Astrocyte (in vitro differentiated cells and primary cell): Measurements from ENCODE around the gene TENT4A.
"Not testable (repeated sequence)": the region's sequence is repeated elsewhere in the genome, so short reads cannot be mapped to it uniquely, and the experiment has no call there.

ENCODE experiments used
- EZH2 ChIP-seq: IDR thresholded peaks from 2 replicates; pipeline ENCODE4 v1.6.1; 2012; ENCODE audit warnings: mild to moderate bottlenecking, low read length, inconsistent platforms; ENCODE audit not compliant: insufficient read depth
- TF ChIP-seq, protein P1 (sequence below): IDR thresholded peaks from 2 replicates; pipeline ENCODE4 v1.5.1; 2011; ENCODE audit warnings: low read depth, mild to moderate bottlenecking, inconsistent platforms, low read length, moderate library complexity; ENCODE audit not compliant: insufficient read depth

DNA sequence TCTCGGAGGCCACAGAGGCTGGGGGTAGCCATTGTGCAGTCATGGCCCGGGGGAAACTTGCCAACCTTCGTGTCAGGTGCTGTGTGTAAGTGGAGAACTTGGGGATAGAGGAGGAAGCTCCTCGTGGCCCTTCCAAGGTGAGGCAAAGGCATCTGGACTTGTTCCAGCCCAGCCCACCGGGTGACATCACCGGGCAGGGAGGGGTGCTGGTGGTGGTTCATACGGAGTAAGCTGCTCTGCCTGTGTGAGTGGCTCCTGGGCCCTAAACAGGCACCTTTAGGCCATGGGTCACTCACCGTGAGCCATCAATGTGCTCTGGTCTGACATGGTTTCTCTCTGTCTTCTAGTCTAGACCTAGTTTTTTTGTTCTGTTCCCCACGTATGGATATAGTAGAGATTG lies 44.5 kb upstream of the TENT4A start:
- not testable (repeated sequence) for TF ChIP-seq EZH2
- TF ChIP-seq, protein P1, sequence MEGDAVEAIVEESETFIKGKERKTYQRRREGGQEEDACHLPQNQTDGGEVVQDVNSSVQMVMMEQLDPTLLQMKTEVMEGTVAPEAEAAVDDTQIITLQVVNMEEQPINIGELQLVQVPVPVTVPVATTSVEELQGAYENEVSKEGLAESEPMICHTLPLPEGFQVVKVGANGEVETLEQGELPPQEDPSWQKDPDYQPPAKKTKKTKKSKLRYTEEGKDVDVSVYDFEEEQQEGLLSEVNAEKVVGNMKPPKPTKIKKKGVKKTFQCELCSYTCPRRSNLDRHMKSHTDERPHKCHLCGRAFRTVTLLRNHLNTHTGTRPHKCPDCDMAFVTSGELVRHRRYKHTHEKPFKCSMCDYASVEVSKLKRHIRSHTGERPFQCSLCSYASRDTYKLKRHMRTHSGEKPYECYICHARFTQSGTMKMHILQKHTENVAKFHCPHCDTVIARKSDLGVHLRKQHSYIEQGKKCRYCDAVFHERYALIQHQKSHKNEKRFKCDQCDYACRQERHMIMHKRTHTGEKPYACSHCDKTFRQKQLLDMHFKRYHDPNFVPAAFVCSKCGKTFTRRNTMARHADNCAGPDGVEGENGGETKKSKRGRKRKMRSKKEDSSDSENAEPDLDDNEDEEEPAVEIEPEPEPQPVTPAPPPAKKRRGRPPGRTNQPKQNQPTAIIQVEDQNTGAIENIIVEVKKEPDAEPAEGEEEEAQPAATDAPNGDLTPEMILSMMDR = not testable (repeated sequence)
